ENCODE results near the gene CFAP58. TPM values are rescaled to one million over a fixed set of nuclear protein-coding genes. Genes with fewer than 3 reads are reported as not detected.

The CFAP58 gene
- polyA plus RNA-seq (2013, experiment 1 of 2; ENCODE audit: insufficient read length), result 1.1 TPM
- polyA plus RNA-seq (2013, experiment 2 of 2; ENCODE audit: insufficient read length), result 1.2 TPM

- DNase-seq, result peak; percentile 82
These were observed at the start of gene CFAP58 for GRCh38 chr10:104353325-104354048. Gene CFAP58, plus strand, starts transcription at chr10:104353833. Its CDS starts 65 bp downstream, at chr10:104353898.

- no peak for DNase-seq
These were observed 49.3 kb upstream of the CFAP58 start for GRCh38 chr10:104304356-104304745.

GRCh38 chr10:104304927-104305326 is 48.7 kb upstream of the CFAP58 start:
- DNase-seq, result no peak

GRCh38 chr10:104306897-104307296 is 46.7 kb upstream of the CFAP58 start:
- no peak for DNase-seq

- DNase-seq, result no peak
These were observed 45.8 kb upstream of the CFAP58 start for GRCh38 chr10:104307576-104308438.

GRCh38 chr10:104308439-104308903 is 45.2 kb upstream of the CFAP58 start:
- no peak for DNase-seq

GRCh38 chr10:104309980-104310978 is 43.4 kb upstream of the CFAP58 start:
- DNase-seq, result peak; percentile 71

GRCh38 chr10:104311184-104311720 is 42.4 kb upstream of the CFAP58 start:
- no peak for DNase-seq

- no peak for DNase-seq
These were observed 38.8 kb upstream of the CFAP58 start for GRCh38 chr10:104314591-104315485.

GRCh38 chr10:104315486-104315921 is 38.1 kb upstream of the CFAP58 start:
- no peak for DNase-seq

GRCh38 chr10:104316321-104317099 is 37.1 kb upstream of the CFAP58 start:
- no peak for DNase-seq

GRCh38 chr10:104317269-104317710 is 36.3 kb upstream of the CFAP58 start:
- peak; percentile 69 for DNase-seq

- no peak for DNase-seq
These were observed 35.8 kb upstream of the CFAP58 start for GRCh38 chr10:104317726-104318299.

- no peak for DNase-seq
These were observed 35.3 kb upstream of the CFAP58 start for GRCh38 chr10:104318326-104318725.

- DNase-seq, result no peak
These were observed 34.6 kb upstream of the CFAP58 start for GRCh38 chr10:104318810-104319741.

- DNase-seq, result no peak
These were observed 32.4 kb upstream of the CFAP58 start for GRCh38 chr10:104321226-104321625.

- DNase-seq, result no peak
These were observed 31.8 kb upstream of the CFAP58 start for GRCh38 chr10:104321725-104322415.

- no peak for DNase-seq
These were observed 31.2 kb upstream of the CFAP58 start for GRCh38 chr10:104322416-104322782.

All from fibroblast of skin of abdomen (primary cell).